ENCODE measurements around the gene FERMT2. TPM values are rescaled to one million over a fixed set of nuclear protein-coding genes. Genes with fewer than 3 reads are reported as not detected.
A peak's percentile ranks its signal among the peaks of the same experiment; 100 is the strongest.

FERMT2 gene
- total RNA-seq, 2 donors from 2014 or later = 197 to 225 TPM

DNA sequence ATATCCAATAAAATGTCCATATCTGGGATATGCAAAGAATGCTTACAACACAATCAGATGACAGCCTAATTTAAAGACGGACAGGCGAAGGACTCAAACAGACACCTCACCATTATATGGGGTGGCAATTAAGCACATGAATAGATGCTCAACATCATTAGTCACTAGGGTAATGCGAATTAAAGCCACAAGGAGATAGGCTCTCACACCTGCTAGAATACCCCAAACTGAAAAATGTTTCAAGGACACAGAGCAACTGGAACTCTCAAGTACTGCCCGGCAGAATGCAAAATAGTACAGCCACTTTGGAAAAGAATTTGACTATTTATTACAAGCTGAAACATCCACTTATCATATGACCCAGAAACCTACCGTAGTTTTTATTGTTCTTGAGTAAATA lies 42.9 kb downstream of the FERMT2 start:
- Histone ChIP-seq H3K4me3 (no peak overlapping the region), H3K27me3 (replicated peaks; ENCODE audit: insufficient read depth) (no peaks in the 10 kb centered on the region), H3K27ac (peak overlapping the region; percentile 23 to 75), H3K4me1 (ENCODE audit: control insufficient read depth in 1 of 2, low read depth in 2 of 2) (peaks cover 44 to 97% of the 10 kb centered on the region in 2 donors), H3K36me3 (peaks cover 7% of the 10 kb centered on the region), H3K9me3 (no peaks in the 10 kb centered on the region)
- ATAC-seq (ENCODE audit: insufficient number of reproducible peaks, low FRiP score, low read depth) (no peak), DNase-seq (ENCODE audit: low spot score) (no peak)
- no peak for TF ChIP-seq CTCF (IDR thresholded peaks at IDR 0.05)

GRCh38 chr14:52906141-52906601 lies 44.7 kb downstream of the FERMT2 start:
- Histone ChIP-seq H3K4me3 (peak overlapping the region; percentile 45), H3K9me3 (no peaks in the 10 kb centered on the region), H3K27ac (peak overlapping the region; percentile 76 to 90), H3K36me3 (peaks cover 7% of the 10 kb centered on the region), H3K27me3 (replicated peaks; ENCODE audit: insufficient read depth) (no peaks in the 10 kb centered on the region), H3K4me1 (ENCODE audit: control insufficient read depth in 1 of 2, low read depth in 2 of 2) (peaks cover 46 to 98% of the 10 kb centered on the region in 2 donors)
- TF ChIP-seq CTCF (IDR thresholded peaks at IDR 0.05) = no peak
- ATAC-seq (ENCODE audit: insufficient number of reproducible peaks, low FRiP score, low read depth) (no peak), DNase-seq (ENCODE audit: low spot score) (no peak)

- Histone ChIP-seq H3K27ac (peak overlapping the region; percentile 70 to 90), H3K36me3 (no peaks in the 10 kb centered on the region), H3K27me3 (replicated peaks; ENCODE audit: insufficient read depth) (no peaks in the 10 kb centered on the region), H3K4me3 (no peak overlapping the region), H3K4me1 (ENCODE audit: control insufficient read depth in 1 of 2, low read depth in 2 of 2) (peaks cover 35 to 92% of the 10 kb centered on the region in 2 donors), H3K9me3 (no peaks in the 10 kb centered on the region)
- ATAC-seq (ENCODE audit: insufficient number of reproducible peaks, low FRiP score, low read depth) (peak; percentile 79), DNase-seq (ENCODE audit: low spot score) (no peak)
- TF ChIP-seq CTCF (IDR thresholded peaks at IDR 0.05) = no peak
Measured at GRCh38 chr14:52902971-52903619, 47.8 kb downstream of the FERMT2 start.

DNA sequence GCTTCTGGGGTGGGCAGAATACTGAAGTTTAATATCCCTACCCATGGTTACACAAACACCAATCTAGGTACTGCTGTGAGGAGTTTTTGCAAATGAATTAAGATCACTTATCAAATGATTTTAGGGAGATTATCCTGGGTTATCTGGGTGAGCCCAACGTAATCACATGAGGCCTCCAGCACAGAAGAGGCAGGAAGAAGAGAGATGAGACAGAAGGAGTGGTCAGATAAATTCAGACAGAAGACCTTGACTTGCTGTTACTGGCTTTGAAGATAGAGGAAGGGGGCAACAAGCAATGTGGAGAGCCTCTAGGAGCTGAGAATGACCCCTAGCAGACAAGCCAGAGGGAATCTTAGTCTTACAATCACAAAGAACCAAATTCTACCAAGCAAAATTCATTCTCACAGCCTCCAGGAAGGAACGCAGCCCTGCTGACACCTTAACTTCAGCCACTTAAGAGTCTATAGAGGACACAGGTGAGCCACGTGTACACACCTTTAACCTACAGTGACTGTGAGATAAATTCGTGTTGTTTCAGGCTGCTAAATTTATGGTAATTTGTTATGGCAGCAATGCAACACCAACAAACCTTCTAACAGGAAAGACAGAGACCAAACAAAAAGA lies 49.4 kb downstream of the FERMT2 start:
- no peak overlapping the region for H3K4me3 ChIP-seq
- H3K9me3 ChIP-seq = no peaks in the 10 kb centered on the region
- no peak for TF ChIP-seq CTCF (IDR thresholded peaks at IDR 0.05)
- H3K4me1 ChIP-seq (ENCODE audit: control insufficient read depth in 1 of 2, low read depth in 2 of 2) = peaks cover 41 to 89% of the 10 kb centered on the region in 2 donors
- no peak for DNase-seq (ENCODE audit: low spot score)
- H3K36me3 ChIP-seq = no peaks in the 10 kb centered on the region
- ATAC-seq (ENCODE audit: insufficient number of reproducible peaks, low FRiP score, low read depth) = no peak
- H3K27ac ChIP-seq = peak overlapping the region; percentile 36 to 90
- H3K27me3 ChIP-seq (replicated peaks; ENCODE audit: insufficient read depth) = no peaks in the 10 kb centered on the region

DNA sequence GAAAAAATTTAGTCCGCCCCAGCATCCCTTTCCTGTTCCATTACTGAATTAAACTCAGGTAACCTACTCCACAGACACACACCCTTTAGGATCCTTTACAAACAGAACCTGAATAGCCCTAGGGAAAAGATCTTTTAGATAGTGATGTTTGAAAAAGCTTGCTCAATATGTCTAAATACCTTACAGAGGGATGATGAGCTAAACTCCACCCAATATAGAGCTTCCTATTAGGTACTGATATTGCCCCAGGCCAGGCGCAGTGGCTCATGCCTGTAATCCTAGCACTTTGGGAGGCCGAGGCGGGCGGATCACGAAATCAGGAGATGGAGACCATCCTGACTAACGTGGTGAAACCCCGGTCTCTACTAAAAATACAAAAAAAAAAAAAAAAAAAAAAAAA lies 50.1 kb downstream of the FERMT2 start:
- no peaks in the 10 kb centered on the region for H3K27me3 ChIP-seq (replicated peaks; ENCODE audit: insufficient read depth)
- no peak overlapping the region for H3K4me3 ChIP-seq
- no peaks in the 10 kb centered on the region for H3K9me3 ChIP-seq
- H3K36me3 ChIP-seq = no peaks in the 10 kb centered on the region
- H3K27ac ChIP-seq = peak overlapping the region in 1 of 2 donors; percentile 23
- no peak for DNase-seq (ENCODE audit: low spot score)
- TF ChIP-seq CTCF (IDR thresholded peaks at IDR 0.05) = no peak
- no peak for ATAC-seq (ENCODE audit: insufficient number of reproducible peaks, low FRiP score, low read depth)
- peaks cover 39 to 88% of the 10 kb centered on the region in 2 donors for H3K4me1 ChIP-seq (ENCODE audit: control insufficient read depth in 1 of 2, low read depth in 2 of 2)

All from thoracic aorta (tissue), 2 donors.